Stomach (tissue), 9 donors: ENCODE results near the gene VPS51. TPM values are rescaled to one million over a fixed set of nuclear protein-coding genes. Genes with fewer than 3 reads are reported as not detected.

Experiments
- DNase-seq, 2 donors: peaks; one replicate each; pipeline versions ENCODE4 v3.0.0 to v3.0.0-alpha.2; 2013 to 2019
- H3K27ac ChIP-seq, 5 donors: fragments of 200-600 bp in 4 of 5; sonication (generic) in 4 of 5; one replicate each; pipeline ENCODE4 v1.5.1; 2013 to 2019; ENCODE audit warnings: mild to moderate bottlenecking in 1 of 5, moderate library complexity in 1 of 5
- H3K27me3 ChIP-seq, 3 donors: fragments of 200-600 bp; sonication (generic); one replicate each; pipeline ENCODE4 v1.5.1; 2017 to 2019; ENCODE audit warnings: mixed run types in 1 of 3
- H3K36me3 ChIP-seq, 4 donors: fragments of 200-600 bp; sonication (generic); 1 replicate in 3 of 4; 2 replicates in 1 of 4; pipeline ENCODE4 v1.5.1; 2016 to 2019
- H3K4me1 ChIP-seq, 4 donors: fragments of 200-600 bp; sonication (generic); one replicate each; pipeline ENCODE4 v1.5.1; 2016 to 2019
- H3K4me3 ChIP-seq, 4 donors: fragments of 200-600 bp; sonication (generic) in 3 of 4; one replicate each; pipeline ENCODE4 v1.5.1; 2016 to 2019; ENCODE audit warnings: mild to moderate bottlenecking in 1 of 4
- H3K9me3 ChIP-seq, 4 donors: fragments of 200-600 bp; sonication (generic); one replicate each; pipeline ENCODE4 v1.5.1; 2016 to 2019
- CTCF ChIP-seq, 7 experiments: fragments of 450-650 bp in 4 of 7; fragments of 200-600 bp in 3 of 7; sonication (generic) in 3 of 7; IDR thresholded peaks; one replicate each; pipeline ENCODE4 v1.5.1; 2016 to 2019; ENCODE audit warnings: antibody characterized with exemption in 7 of 7, control low read depth in 2 of 7, mild to moderate bottlenecking in 1 of 7
- EP300 ChIP-seq: sonication (generic); formaldehyde crosslinking; IDR thresholded peaks from one replicate; pipeline ENCODE4 v1.6.1; 2017; ENCODE audit warnings: antibody characterized with exemption
- POLR2A ChIP-seq, 4 donors: fragments of 450-650 bp; IDR thresholded peaks; one replicate each; pipeline ENCODE4 v1.6.1; 2016; ENCODE audit warnings: antibody characterized with exemption in 4 of 4, control low read depth in 2 of 4, mild to moderate bottlenecking in 1 of 4, moderate library complexity in 1 of 4
- POLR2AphosphoS5 ChIP-seq, 3 donors: sonication (generic); formaldehyde crosslinking; IDR thresholded peaks; one replicate each; pipeline ENCODE4 v1.6.1; 2016; ENCODE audit warnings: antibody characterized with exemption in 3 of 3
- WGBS, 5 donors: extraction: QIAGEN DNeasy Blood & Tissue Kit in 3 of 5; methylation state at CpG; one replicate each; pipeline versions ENCODE4 v1.1.5 to v1.1.7; 2013 to 2018; 5-methylcytosine and 5-hydroxymethylcytosine counted together
- intact Hi-C: fragments of 100-400 bp; cut with DNase I; formaldehyde crosslinking; loops from one replicate; pipeline ENCODE4 v1.15.1; 2023; ENCODE audit warnings: low total_unique reads
- polyA plus RNA-seq, 3 donors: library from polyadenylated mRNA; stranded (reverse); fragments of 200-250 nt; gene quantifications; one replicate each; pipeline ENCODE4 v1.2.3, GENCODE V29; 2013
- small RNA-seq, 4 donors: library from RNA; depleted of rRNA; stranded (forward); fragments of <200 nt; gene quantifications; one replicate each; pipeline ENCODE3, GENCODE V24; 2016
- total RNA-seq, 5 donors: library from RNA; depleted of rRNA; stranded (reverse); fragments of >200 nt; gene quantifications; one replicate each; pipeline versions ENCODE4 v1.1.0 to v1.2.3, GENCODE V29; 2014 to 2016
- donor health status: healthy with polysubstance abuse.
- donor health status: Bipolar disorder and iron deficiency.
- donor health status: healthy.

Gene VPS51
- total and polyA plus RNA-seq, 8 donors = 124 to 2,272 (median 202) TPM

GRCh38 chr11:65156926-65157325 lies 60.9 kb downstream of the VPS51 start:
- WGBS, 5 donors = 90 to 94% (median 92%) methylated on average over 3 of the region's 3 CpGs
- intact Hi-C loops = no loop called here
- Histone ChIP-seq H3K9me3 (no peaks in the 10 kb centered on the region), H3K4me1 (no peaks in the 10 kb centered on the region), H3K4me3 (no peak overlapping the region), H3K27ac (no peak overlapping the region), H3K27me3 (no peaks in the 10 kb centered on the region), H3K36me3 (no peaks in the 10 kb centered on the region)
- TF ChIP-seq EP300 (no peak), POLR2AphosphoS5 (IDR thresholded peaks at IDR 0.05) (no peak), POLR2A (IDR thresholded peaks at IDR 0.05) (no peak), CTCF (IDR thresholded peaks at IDR 0.05) (no peak)
- no peak for DNase-seq

DNA sequence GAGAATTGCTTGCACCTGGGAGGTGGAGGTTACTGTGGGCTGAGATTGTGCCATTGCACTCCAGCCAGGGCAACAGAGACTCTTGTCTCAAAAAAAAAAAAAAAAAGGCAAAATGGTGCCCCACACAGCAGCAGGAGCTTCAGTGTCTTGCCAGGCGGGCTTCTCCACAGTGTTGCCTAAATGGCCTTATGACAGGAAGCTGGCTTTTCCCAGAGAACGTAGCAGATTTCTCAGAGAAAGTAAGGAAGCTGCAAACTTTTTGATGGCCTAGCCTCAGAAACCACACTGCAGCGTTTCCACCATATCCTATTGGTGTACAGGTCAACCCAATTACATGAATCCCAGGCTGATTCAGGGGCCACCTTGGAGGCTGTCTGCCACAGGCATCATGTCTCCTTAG lies 61.3 kb downstream of the VPS51 start:
- intact Hi-C loops = no loop called here
- TF ChIP-seq EP300 (no peak), POLR2AphosphoS5 (IDR thresholded peaks at IDR 0.05) (no peak), CTCF (IDR thresholded peaks at IDR 0.05) (no peak), POLR2A (IDR thresholded peaks at IDR 0.05) (no peak)
- WGBS, 5 donors = 61 to 87% (median 78%) methylated on average over 3 of the region's 3 CpGs
- H3K9me3 ChIP-seq = no peaks in the 10 kb centered on the region
- H3K27ac ChIP-seq = no peak overlapping the region
- no peaks in the 10 kb centered on the region for H3K36me3 ChIP-seq
- no peak for DNase-seq
- no peaks in the 10 kb centered on the region for H3K4me1 ChIP-seq
- no peak overlapping the region for H3K4me3 ChIP-seq
- no peaks in the 10 kb centered on the region for H3K27me3 ChIP-seq

- intact Hi-C loops = no loop called here
- Histone ChIP-seq H3K4me3 (no peak overlapping the region), H3K27ac (no peak overlapping the region), H3K9me3 (no peaks in the 10 kb centered on the region), H3K36me3 (no peaks in the 10 kb centered on the region), H3K27me3 (no peaks in the 10 kb centered on the region), H3K4me1 (no peaks in the 10 kb centered on the region)
- TF ChIP-seq EP300 (no peak), POLR2AphosphoS5 (IDR thresholded peaks at IDR 0.05) (no peak), POLR2A (IDR thresholded peaks at IDR 0.05) (no peak), CTCF (IDR thresholded peaks at IDR 0.05) (no peak)
- WGBS, 5 donors = 57 to 71% (median 62%) methylated on average over 5 of the region's 5 CpGs
- DNase-seq = no peak
These were observed 63.0 kb downstream of the VPS51 start for GRCh38 chr11:65159012-65159411.

- Histone ChIP-seq H3K27me3 (no peaks in the 10 kb centered on the region), H3K27ac (no peak overlapping the region), H3K4me1 (peaks cover 0 to 2% (median under 1%) of the 10 kb centered on the region in 4 donors), H3K9me3 (no peaks in the 10 kb centered on the region), H3K36me3 (no peaks in the 10 kb centered on the region), H3K4me3 (no peak overlapping the region)
- no peak for DNase-seq
- TF ChIP-seq EP300 = no peak
- TF ChIP-seq POLR2AphosphoS5 (IDR thresholded peaks at IDR 0.05) = no peak
- no peak for TF ChIP-seq CTCF (IDR thresholded peaks at IDR 0.05)
- no peak for TF ChIP-seq POLR2A (IDR thresholded peaks at IDR 0.05)
- WGBS, 5 donors = 75 to 85% (median 78%) methylated on average over 3 of the region's 3 CpGs
- intact Hi-C loops = no loop called here
These were observed 64.6 kb downstream of the VPS51 start for GRCh38 chr11:65160643-65161042.

Small RNAs within 50 kb of the gene (small RNA-seq; reads per million reads assigned to genes)
- 0 reads per million in 4 donors for gene HIGD1AP10
- gene PDCL2P2 = 0 reads per million in 4 donors
- gene RNU2-23P = 0 to 0.83 (median 0.15) reads per million in 4 donors

Other genes starting within 250 kb of the VPS51 start
- gene EHD1, start 217.6 kb upstream of the VPS51 start, total RNA-seq = 100 to 1,000 TPM in 2 of 5 donors, 10 to 100 TPM in 3; 23.3 to 160 (median 56.2) TPM
- gene EHD1, start 217.6 kb upstream of the VPS51 start, polyA plus RNA-seq = 10 to 100 TPM; 17.9 to 24.6 (median 19.4) TPM
- gene ATG2A, start 179.0 kb upstream of the VPS51 start, total RNA-seq = 10 to 100 TPM; 14.3 to 77.6 (median 46.1) TPM
- gene ATG2A, start 179.0 kb upstream of the VPS51 start, polyA plus RNA-seq = 10 to 100 TPM; 12.2 to 18.7 (median 16.3) TPM
- 10 to 100 TPM in 4 of 5 donors, 1 to 10 TPM in 1; 6.6 to 75.6 (median 25.7) TPM for gene PPP2R5B, start 171.5 kb upstream of the VPS51 start, total RNA-seq
- 10 to 100 TPM in 2 of 3 donors, 1 to 10 TPM in 1; 9.8 to 13.8 (median 12.3) TPM for gene PPP2R5B, start 171.5 kb upstream of the VPS51 start, polyA plus RNA-seq
- not detected for gene GPHA2, start 160.3 kb upstream of the VPS51 start, total RNA-seq
- under 1 TPM in 2 of 3 donors, not detected in 1; 0.30 to 0.50 TPM for gene GPHA2, start 160.3 kb upstream of the VPS51 start, polyA plus RNA-seq
- gene MAJIN, start 124.1 kb upstream of the VPS51 start, total RNA-seq = not detected
- under 1 TPM in 1 of 3 donors, not detected in 2; 0.20 TPM for gene MAJIN, start 124.1 kb upstream of the VPS51 start, polyA plus RNA-seq
- gene BATF2, start 99.2 kb upstream of the VPS51 start, total RNA-seq = 10 to 100 TPM in 1 of 5 donors, 1 to 10 TPM in 2, under 1 TPM in 1, not detected in 1; 0.73 to 29.5 (median 3.0) TPM
- 10 to 100 TPM in 1 of 3 donors, 1 to 10 TPM in 2; 3.4 to 10.8 (median 4.5) TPM for gene BATF2, start 99.2 kb upstream of the VPS51 start, polyA plus RNA-seq
- gene ARL2, start 82.1 kb upstream of the VPS51 start, total RNA-seq = 100 to 1,000 TPM in 2 of 5 donors, 10 to 100 TPM in 2, 1 to 10 TPM in 1; 4.9 to 237 (median 57.2) TPM
- 100 to 1,000 TPM in 1 of 3 donors, 10 to 100 TPM in 2; 88.3 to 119 (median 98.0) TPM for gene ARL2, start 82.1 kb upstream of the VPS51 start, polyA plus RNA-seq
- gene SNX15, start 68.8 kb upstream of the VPS51 start, total RNA-seq = 10 to 100 TPM in 4 of 5 donors, 1 to 10 TPM in 1; 4.2 to 45.8 (median 13.3) TPM
- gene SNX15, start 68.8 kb upstream of the VPS51 start, polyA plus RNA-seq = 10 to 100 TPM; 18.7 to 22.5 (median 20.0) TPM
- gene SAC3D1, start 55.0 kb upstream of the VPS51 start, total RNA-seq = 10 to 100 TPM in 2 of 5 donors, 1 to 10 TPM in 3; 1.8 to 97.6 (median 6.7) TPM
- gene SAC3D1, start 55.0 kb upstream of the VPS51 start, polyA plus RNA-seq = 10 to 100 TPM in 2 of 3 donors, 1 to 10 TPM in 1; 8.9 to 14.5 (median 14.4) TPM
- 10 to 100 TPM in 2 of 5 donors, 1 to 10 TPM in 2, not detected in 1; 1.3 to 65.2 (median 18.1) TPM for gene NAALADL1, start 37.7 kb upstream of the VPS51 start, total RNA-seq
- gene NAALADL1, start 37.7 kb upstream of the VPS51 start, polyA plus RNA-seq = 10 to 100 TPM in 2 of 3 donors, 1 to 10 TPM in 1; 6.7 to 10.8 (median 10.0) TPM
- gene CDCA5, start 12.2 kb upstream of the VPS51 start, total RNA-seq = 1 to 10 TPM; 1.4 to 9.1 (median 2.2) TPM
- gene CDCA5, start 12.2 kb upstream of the VPS51 start, polyA plus RNA-seq = 1 to 10 TPM; 3.5 to 6.7 (median 4.6) TPM
- 10 to 100 TPM; 17.6 to 62.0 (median 28.8) TPM for gene ZFPL1, start 12.0 kb upstream of the VPS51 start, total RNA-seq
- 10 to 100 TPM; 36.7 to 38.6 (median 37.4) TPM for gene ZFPL1, start 12.0 kb upstream of the VPS51 start, polyA plus RNA-seq
- 100 to 1,000 TPM in 1 of 5 donors, 10 to 100 TPM in 3, 1 to 10 TPM in 1; 7.6 to 118 (median 19.6) TPM for gene TM7SF2, start 15.7 kb downstream of the VPS51 start, total RNA-seq
- gene TM7SF2, start 15.7 kb downstream of the VPS51 start, polyA plus RNA-seq = 10 to 100 TPM; 38.6 to 65.2 (median 51.9) TPM
- gene ZNHIT2, start 21.5 kb downstream of the VPS51 start, total RNA-seq = 100 to 1,000 TPM in 1 of 5 donors, 10 to 100 TPM in 1, 1 to 10 TPM in 2, not detected in 1; 2.4 to 130 (median 39.9) TPM
- 10 to 100 TPM; 18.0 to 20.0 (median 18.9) TPM for gene ZNHIT2, start 21.5 kb downstream of the VPS51 start, polyA plus RNA-seq
- gene FAU, start 25.9 kb downstream of the VPS51 start, total RNA-seq = 1,000 to 10,000 TPM in 1 of 5 donors, 100 to 1,000 TPM in 4; 456 to 1,872 (median 566) TPM
- gene FAU, start 25.9 kb downstream of the VPS51 start, polyA plus RNA-seq = 1,000 to 10,000 TPM; 1,111 to 1,352 (median 1,208) TPM
- gene MRPL49, start 26.1 kb downstream of the VPS51 start, total RNA-seq = 10 to 100 TPM; 22.8 to 75.9 (median 33.0) TPM
- gene MRPL49, start 26.1 kb downstream of the VPS51 start, polyA plus RNA-seq = 10 to 100 TPM; 36.0 to 69.8 (median 39.9) TPM
- gene SYVN1, start 38.3 kb downstream of the VPS51 start, total RNA-seq = 10 to 100 TPM; 20.0 to 75.3 (median 64.9) TPM
- gene SYVN1, start 38.3 kb downstream of the VPS51 start, polyA plus RNA-seq = 10 to 100 TPM in 2 of 3 donors, 1 to 10 TPM in 1; 7.2 to 18.5 (median 13.4) TPM
- gene SPDYC, start 74.0 kb downstream of the VPS51 start, total RNA-seq = not detected
- not detected for gene SPDYC, start 74.0 kb downstream of the VPS51 start, polyA plus RNA-seq
- gene CAPN1, start 85.7 kb downstream of the VPS51 start, total RNA-seq = 100 to 1,000 TPM in 3 of 5 donors, 10 to 100 TPM in 2; 79.5 to 325 (median 155) TPM
- gene CAPN1, start 85.7 kb downstream of the VPS51 start, polyA plus RNA-seq = 100 to 1,000 TPM in 2 of 3 donors, 10 to 100 TPM in 1; 96.1 to 234 (median 112) TPM
- gene POLA2, start 165.7 kb downstream of the VPS51 start, total RNA-seq = 10 to 100 TPM in 2 of 5 donors, 1 to 10 TPM in 3; 1.7 to 17.0 (median 5.5) TPM
- gene POLA2, start 165.7 kb downstream of the VPS51 start, polyA plus RNA-seq = 10 to 100 TPM in 2 of 3 donors, 1 to 10 TPM in 1; 8.6 to 11.2 (median 10.3) TPM
- gene CDC42EP2, start 218.7 kb downstream of the VPS51 start, total RNA-seq = 10 to 100 TPM in 2 of 5 donors, 1 to 10 TPM in 1, under 1 TPM in 1, not detected in 1; 0.89 to 18.3 (median 8.3) TPM
- 10 to 100 TPM; 13.8 to 22.0 (median 18.4) TPM for gene CDC42EP2, start 218.7 kb downstream of the VPS51 start, polyA plus RNA-seq
- 10 to 100 TPM; 14.7 to 92.8 (median 35.1) TPM for gene DPF2, start 237.6 kb downstream of the VPS51 start, total RNA-seq
- gene DPF2, start 237.6 kb downstream of the VPS51 start, polyA plus RNA-seq = 10 to 100 TPM; 14.9 to 22.6 (median 19.6) TPM